Measurements from ENCODE around the gene LUZP1.

- TF ChIP-seq CTCF (IDR thresholded peaks at IDR 0.05), result no peak
- no peak for TF ChIP-seq POLR2AphosphoS5 (IDR thresholded peaks at IDR 0.05; ENCODE audit: low read depth, low read length)
- no peak for TF ChIP-seq REST (IDR thresholded peaks at IDR 0.05; ENCODE audit: low read depth, low read length)
- no peak for TF ChIP-seq GATA2 (CRISPR knock-in tag; IDR thresholded peaks at IDR 0.05)
- TF ChIP-seq TAF1 (IDR thresholded peaks at IDR 0.05; ENCODE audit: borderline replicate concordance, low read depth, low read length), result no peak
- TF ChIP-seq GABPA (IDR thresholded peaks at IDR 0.05; ENCODE audit: low read depth), result no peak
- TF ChIP-seq FOXJ3 (CRISPR knock-in tag; IDR thresholded peaks at IDR 0.05), result no peak
- TF ChIP-seq FOSL2 (IDR thresholded peaks at IDR 0.05; ENCODE audit: borderline replicate concordance, low read depth), result no peak; the same call in 1 of the 2 replicates
- no peak for TF ChIP-seq YY1 (IDR thresholded peaks at IDR 0.05; ENCODE audit: low read depth)
- TF ChIP-seq ZBTB33 (IDR thresholded peaks at IDR 0.05; ENCODE audit: borderline replicate concordance, low read depth), result no peak
These were observed 65.4 kb downstream of the LUZP1 start for GRCh38 chr1:23103001-23103889.
